ENCODE data around the gene ISLR2. TPM values are rescaled to one million over a fixed set of nuclear protein-coding genes. Genes with fewer than 3 reads are reported as not detected.
A peak's percentile ranks its signal among the peaks of the same experiment; 100 is the strongest.
"Not testable (repeated sequence)": the region's sequence is repeated elsewhere in the genome, so short reads cannot be mapped to it uniquely, and the experiment has no call there.

The ISLR2 gene, protein sequence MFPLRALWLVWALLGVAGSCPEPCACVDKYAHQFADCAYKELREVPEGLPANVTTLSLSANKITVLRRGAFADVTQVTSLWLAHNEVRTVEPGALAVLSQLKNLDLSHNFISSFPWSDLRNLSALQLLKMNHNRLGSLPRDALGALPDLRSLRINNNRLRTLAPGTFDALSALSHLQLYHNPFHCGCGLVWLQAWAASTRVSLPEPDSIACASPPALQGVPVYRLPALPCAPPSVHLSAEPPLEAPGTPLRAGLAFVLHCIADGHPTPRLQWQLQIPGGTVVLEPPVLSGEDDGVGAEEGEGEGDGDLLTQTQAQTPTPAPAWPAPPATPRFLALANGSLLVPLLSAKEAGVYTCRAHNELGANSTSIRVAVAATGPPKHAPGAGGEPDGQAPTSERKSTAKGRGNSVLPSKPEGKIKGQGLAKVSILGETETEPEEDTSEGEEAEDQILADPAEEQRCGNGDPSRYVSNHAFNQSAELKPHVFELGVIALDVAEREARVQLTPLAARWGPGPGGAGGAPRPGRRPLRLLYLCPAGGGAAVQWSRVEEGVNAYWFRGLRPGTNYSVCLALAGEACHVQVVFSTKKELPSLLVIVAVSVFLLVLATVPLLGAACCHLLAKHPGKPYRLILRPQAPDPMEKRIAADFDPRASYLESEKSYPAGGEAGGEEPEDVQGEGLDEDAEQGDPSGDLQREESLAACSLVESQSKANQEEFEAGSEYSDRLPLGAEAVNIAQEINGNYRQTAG
- not detected for total RNA-seq

DNA sequence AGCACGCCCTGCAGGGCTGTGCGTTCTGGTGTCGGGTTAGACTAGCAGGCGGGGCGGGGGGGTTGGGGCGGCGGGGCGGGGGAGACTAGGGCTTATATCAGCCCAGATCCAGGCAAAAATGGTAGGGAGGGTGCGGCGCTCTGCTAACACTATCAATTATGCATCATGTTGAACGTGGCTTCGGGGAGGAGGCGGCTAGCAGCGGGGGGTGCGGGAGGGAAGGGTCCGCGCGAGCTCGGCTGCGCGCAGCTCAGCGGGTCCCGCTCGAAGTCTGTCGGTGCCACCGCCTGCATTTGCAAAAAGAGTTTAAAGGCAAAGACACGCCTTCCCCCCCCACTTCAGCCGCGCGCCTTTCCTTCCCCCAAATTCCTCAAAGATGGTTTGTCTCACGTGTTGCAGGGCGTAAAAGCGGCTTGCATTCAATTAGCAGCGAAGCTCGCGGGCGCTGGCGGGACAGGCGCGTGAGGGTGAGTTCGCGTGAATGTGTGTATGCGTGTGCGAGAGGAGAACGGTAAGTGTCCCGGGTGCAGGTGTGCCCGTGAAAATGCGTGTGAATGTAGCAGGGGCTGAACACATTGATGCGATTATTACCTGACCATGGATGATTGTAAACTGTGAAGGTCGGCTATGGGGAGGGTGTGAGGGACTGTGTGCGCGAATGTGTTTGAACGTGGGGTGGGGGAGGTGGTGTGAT, at the start of gene ISLR2:
Gene ISLR2 (plus strand): TSS at position 432 of the 694 bp plus-strand sequence. CDS start 2,169 bp downstream, outside the sequence.
- no peak for ATAC-seq (ENCODE audit: low read depth)
- POLR2A ChIA-PET: interaction anchor here (0.7 kb wide), 1 partner anchor 1237 kb away, joined by 3 read pairs; no protein-coding TSS in a partner anchor
- peak; percentile 39 for DNase-seq
- Mint-ChIP-seq H3K27ac (peak within 1 kb of the TSS; percentile 77), H3K4me3 (no peak within 1 kb of the TSS), H3K36me3 (peaks cover 1% of the 10 kb centered on the region), H3K27me3 (peaks cover 82% of the 10 kb centered on the region), H3K4me1 (peaks cover 16% of the 10 kb centered on the region), H3K9me3 (no peaks in the 10 kb centered on the region)

DNA sequence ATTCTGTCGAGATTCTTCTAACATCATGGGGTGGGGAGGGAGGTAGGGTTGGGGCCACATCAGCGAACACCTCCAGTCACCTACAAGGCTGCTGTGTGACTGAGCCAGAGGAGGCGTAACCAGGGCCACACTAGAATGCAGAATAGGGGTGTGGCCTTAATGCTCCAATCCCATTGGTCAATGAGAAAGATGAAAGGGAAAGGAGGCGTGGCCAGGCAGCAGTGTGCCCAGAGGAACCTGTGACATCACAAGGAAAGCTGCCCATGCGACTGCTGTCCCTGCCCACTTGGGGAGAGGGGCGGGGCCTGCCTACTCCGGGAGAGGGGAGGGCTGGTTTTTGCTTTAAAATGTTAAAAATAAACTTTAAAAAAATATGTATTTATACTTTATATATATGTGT, 47.9 kb upstream of the ISLR2 start, which contains the start of gene GOLGA6A:
Gene GOLGA6A (minus strand): TSS at position 101 of the 400 bp plus-strand sequence. CDS start 41 bp downstream, at position 60.
- POLR2A ChIA-PET, H3K36me3 Mint-ChIP-seq, H3K9me3 Mint-ChIP-seq: not testable (repeated sequence)

DNA sequence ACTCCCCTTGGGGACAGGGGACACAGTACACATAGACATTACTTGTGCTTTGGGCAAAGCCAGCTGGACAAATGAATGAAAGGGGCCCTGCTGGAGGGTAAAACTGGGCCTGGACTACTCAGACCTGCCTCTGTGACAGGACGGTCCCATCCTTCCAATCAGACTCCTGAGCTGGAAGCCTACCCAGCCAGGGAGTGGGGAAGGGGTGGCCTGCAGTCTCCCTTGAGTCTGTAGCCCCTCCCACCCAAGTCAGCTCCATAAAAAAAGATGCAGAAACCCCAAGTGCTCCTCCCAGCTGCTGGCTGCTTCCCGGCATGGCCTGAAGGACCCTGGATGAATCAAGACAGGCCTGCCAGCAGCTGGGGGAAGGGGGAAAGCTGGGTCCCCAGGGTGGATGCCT, 35.8 kb upstream of the ISLR2 start:
- H3K4me3 Mint-ChIP-seq; ATAC-seq (ENCODE audit: low read depth); H3K27ac Mint-ChIP-seq; POLR2A ChIA-PET; H3K36me3 Mint-ChIP-seq; H3K4me1 Mint-ChIP-seq; DNase-seq; H3K27me3 Mint-ChIP-seq; H3K9me3 Mint-ChIP-seq: not testable (repeated sequence)

More for the DNA sequence above, 47.9 kb upstream of the ISLR2 start, which contains the start of gene GOLGA6A:
- not testable (repeated sequence) for H3K4me3 Mint-ChIP-seq; H3K27me3 Mint-ChIP-seq; DNase-seq; ATAC-seq (ENCODE audit: low read depth); H3K27ac Mint-ChIP-seq; H3K4me1 Mint-ChIP-seq

DNA sequence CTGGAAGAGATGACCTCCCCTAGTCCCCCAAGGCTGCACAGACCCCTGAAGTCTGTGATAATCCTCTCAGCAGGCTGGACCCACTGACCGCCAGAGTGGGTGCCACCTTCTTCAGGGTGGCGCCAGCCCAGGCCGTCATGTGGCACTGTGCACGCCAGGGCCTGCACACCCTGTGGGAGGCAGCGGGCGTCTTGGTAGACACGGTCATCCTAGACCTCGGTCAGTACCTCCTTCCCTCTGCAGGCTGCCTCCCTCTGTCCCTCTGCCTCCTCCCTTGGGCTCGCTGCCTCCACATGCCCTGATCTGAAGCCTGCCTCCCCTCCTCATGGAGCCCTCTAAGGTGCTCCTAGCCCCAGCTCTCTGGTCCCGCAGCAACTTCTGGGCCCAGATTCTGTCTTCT, 34.8 kb upstream of the ISLR2 start:
- DNase-seq; ATAC-seq (ENCODE audit: low read depth); H3K4me1 Mint-ChIP-seq; H3K36me3 Mint-ChIP-seq; POLR2A ChIA-PET; H3K4me3 Mint-ChIP-seq; H3K27ac Mint-ChIP-seq; H3K27me3 Mint-ChIP-seq; H3K9me3 Mint-ChIP-seq: not testable (repeated sequence)

DNA sequence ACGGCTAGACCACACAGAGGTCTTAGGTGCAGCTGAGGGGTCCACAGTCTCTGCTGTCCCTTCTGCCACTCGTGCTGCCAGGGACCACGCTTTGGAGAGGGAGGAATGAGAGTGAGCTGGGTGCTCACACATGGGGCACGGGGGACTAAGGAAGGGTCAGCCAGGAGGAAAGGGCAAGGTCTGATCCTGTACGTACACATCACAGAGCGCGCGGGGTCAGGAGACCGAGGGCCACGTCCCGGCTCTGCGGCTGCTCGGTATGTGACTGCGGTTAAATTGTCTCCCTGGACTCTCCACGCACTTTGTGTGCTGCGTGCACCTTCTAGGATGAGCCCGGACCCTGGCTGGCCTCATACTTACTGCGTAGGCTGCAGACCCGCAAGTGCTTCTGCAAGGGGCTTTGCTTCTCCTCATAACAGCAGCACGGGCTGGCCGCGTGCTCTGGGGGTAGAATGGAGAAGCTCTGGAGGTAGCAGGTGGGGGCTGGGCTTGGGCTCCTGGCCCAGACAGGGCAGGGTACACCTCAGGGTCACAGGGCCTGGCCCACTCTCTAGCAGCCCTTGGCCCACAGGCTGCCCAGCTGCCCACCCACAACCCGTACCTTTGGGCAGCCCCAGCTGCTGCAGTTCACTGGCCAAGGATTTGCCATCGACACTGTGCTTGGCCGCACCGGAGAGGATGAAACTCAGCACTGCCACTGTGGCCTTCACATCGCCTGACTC, 33.5 kb upstream of the ISLR2 start:
- H3K9me3 Mint-ChIP-seq; POLR2A ChIA-PET; H3K4me1 Mint-ChIP-seq; DNase-seq; H3K27me3 Mint-ChIP-seq; H3K27ac Mint-ChIP-seq; H3K4me3 Mint-ChIP-seq; ATAC-seq (ENCODE audit: low read depth); H3K36me3 Mint-ChIP-seq: not testable (repeated sequence)

DNA sequence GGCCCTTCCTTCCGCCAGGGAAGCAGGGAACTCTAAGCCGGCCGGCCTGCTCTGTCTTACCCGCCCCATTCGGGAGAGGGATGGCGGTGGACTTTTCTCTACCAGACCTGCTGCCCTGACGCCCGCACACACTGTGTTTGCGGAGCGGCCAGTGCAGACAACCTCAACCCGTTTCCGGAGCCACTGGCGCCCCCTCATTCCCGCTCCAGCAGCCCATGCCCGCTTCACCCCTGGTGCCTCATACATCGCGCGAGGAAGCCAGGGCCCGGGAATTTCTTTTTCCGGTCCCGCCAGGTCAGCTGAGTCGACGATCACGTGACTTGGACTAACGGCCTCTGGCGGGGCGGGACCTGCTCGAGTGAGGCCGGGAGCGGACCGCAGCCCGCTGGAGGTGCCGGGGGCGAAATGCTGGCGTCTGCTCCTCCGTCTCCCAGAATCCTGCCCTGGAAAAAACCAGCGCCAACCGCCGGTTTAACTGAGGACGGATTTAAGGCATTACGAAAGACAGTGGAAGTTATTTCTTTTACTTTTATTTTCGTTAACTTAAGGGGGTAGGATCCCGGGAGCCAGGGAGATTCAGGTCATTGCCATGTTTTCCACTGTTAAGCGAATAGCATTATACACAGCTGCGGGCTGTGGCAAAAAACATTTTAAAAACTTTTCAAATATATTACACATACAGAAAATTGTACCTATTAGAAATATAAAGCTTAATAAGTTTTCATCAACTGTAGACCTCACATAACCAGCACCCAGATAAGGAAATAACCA, 30.2 kb upstream of the ISLR2 start:
- H3K36me3 Mint-ChIP-seq, H3K27me3 Mint-ChIP-seq, H3K4me1 Mint-ChIP-seq, POLR2A ChIA-PET, H3K9me3 Mint-ChIP-seq: not testable (repeated sequence)
- Mint-ChIP-seq H3K4me3 (peak overlapping the region; percentile 85), H3K27ac (peak overlapping the region; percentile 88)
- peak; percentile 80 for ATAC-seq (ENCODE audit: low read depth)
- DNase-seq: peak; percentile 85

DNA sequence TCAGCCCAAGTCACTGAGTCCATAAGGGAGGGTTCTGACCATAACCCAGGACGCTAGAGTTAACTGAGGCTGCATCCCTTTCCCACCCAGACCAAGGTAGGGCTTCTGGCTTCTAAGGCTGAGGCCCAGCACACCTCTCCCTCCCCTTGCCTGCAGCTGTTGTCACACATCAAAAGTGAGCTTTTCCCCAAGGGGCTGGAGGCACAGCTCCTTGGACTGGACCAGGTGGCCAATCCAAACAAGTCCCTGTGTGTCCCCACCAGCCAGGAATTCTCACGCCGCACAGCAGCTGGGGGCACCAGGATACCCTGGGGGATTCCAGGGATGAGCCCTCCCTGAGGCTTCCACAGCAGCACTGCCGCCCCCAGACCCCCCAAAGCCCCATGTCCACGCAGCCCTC, 22.3 kb upstream of the ISLR2 start:
- Mint-ChIP-seq H3K4me1 (no peaks in the 10 kb centered on the region), H3K27me3 (peaks cover 4% of the 10 kb centered on the region), H3K4me3 (no peak overlapping the region), H3K27ac (no peak overlapping the region), H3K9me3 (no peaks in the 10 kb centered on the region), H3K36me3 (no peaks in the 10 kb centered on the region)
- no peak for ATAC-seq (ENCODE audit: low read depth)
- POLR2A ChIA-PET: no interaction called here
- no peak for DNase-seq

DNA sequence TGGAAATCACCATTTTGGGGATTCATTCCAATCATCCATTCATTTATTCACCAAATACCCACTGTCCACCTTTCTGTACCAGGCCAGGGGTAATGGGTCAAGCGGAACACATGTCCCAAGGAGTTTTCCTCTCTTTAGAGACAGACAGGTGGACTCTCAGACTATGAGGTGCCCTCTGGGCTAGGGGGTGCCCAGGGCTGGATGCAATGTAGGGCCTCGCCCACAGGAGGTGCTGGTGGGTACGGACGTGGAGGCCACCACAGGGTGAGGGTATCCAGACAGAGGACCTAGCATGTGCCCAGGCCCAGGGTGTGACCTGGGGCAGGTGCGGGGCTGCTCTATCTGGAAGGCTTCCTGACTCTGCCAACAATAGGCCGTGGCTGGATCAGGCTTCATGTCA, 21.8 kb upstream of the ISLR2 start:
- H3K27me3 Mint-ChIP-seq; H3K27ac Mint-ChIP-seq; DNase-seq; H3K9me3 Mint-ChIP-seq; H3K4me3 Mint-ChIP-seq; ATAC-seq (ENCODE audit: low read depth); H3K36me3 Mint-ChIP-seq; H3K4me1 Mint-ChIP-seq; POLR2A ChIA-PET: not testable (repeated sequence)

DNA sequence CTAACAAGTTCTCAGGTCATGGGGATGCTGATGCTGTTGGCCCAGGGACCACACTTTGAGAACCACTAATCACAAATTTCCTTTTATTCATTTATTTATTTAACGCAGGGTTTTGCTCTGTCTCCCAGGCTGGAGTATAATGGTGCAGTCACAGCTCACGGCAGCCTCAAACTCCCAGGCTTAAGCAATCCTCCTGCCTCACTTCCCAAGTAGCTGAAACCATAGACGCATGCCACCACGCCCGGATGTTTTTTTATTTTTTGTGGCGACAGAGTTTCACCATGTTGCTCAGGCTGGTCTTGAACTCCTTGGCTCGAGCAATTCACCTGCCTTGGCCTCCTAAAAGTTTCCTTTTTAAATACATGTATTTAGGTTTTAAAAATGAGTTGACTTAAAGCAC, 20.7 kb upstream of the ISLR2 start:
- no peak overlapping the region for H3K4me3 Mint-ChIP-seq
- H3K4me1 Mint-ChIP-seq: no peaks in the 10 kb centered on the region
- H3K9me3 Mint-ChIP-seq: no peaks in the 10 kb centered on the region
- H3K36me3 Mint-ChIP-seq: no peaks in the 10 kb centered on the region
- H3K27me3 Mint-ChIP-seq: peaks cover 7% of the 10 kb centered on the region
- ATAC-seq (ENCODE audit: low read depth): no peak
- POLR2A ChIA-PET: no interaction called here
- DNase-seq: no peak
- H3K27ac Mint-ChIP-seq: no peak overlapping the region

DNA sequence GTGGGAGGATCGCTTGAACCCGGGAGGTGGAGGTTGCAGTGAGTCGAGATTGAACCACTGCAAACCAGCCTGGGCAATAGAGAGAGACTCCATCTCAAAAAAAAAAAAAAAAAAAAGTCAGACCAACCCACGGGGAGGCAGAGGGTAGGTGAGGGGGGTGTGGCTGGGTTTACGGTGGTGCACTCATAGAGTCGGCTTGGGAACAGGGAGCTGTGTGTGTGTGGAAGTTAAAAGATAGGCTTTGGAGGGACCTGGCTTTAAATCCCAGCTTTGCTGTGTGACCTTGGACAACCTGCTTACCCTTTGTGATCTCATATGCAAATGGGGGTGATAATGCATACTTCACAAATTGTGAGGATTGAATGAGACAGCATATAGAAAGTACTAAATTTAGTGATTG, 10.0 kb upstream of the ISLR2 start:
- Mint-ChIP-seq H3K27me3 (peaks cover 28% of the 10 kb centered on the region), H3K4me1 (peaks cover 6% of the 10 kb centered on the region), H3K27ac (no peak overlapping the region), H3K4me3 (no peak overlapping the region), H3K9me3 (no peaks in the 10 kb centered on the region), H3K36me3 (no peaks in the 10 kb centered on the region)
- no peak for ATAC-seq (ENCODE audit: low read depth)
- POLR2A ChIA-PET: no interaction called here
- no peak for DNase-seq

DNA sequence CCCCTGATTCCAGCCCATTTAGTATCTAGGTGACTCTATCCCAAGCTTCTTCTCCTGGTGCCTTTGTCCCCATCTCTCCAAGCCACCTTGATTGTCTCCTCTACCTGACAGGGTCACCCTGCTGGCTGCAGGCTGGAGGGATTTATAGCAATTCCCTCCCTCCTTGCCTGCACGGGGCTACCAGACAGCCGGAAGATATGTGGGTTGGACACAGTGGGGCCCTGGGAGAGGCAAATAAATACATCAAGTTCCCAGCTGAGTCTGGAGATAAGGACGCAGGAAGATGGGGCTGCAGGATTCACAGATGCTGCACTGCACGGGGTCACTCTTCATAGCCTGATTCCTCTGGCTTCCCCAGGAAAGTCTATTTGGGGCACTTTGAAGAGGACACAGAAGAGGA, 9.3 kb upstream of the ISLR2 start:
- POLR2A ChIA-PET: no interaction called here
- no peak overlapping the region for H3K4me3 Mint-ChIP-seq
- H3K9me3 Mint-ChIP-seq: no peaks in the 10 kb centered on the region
- DNase-seq: no peak
- H3K27me3 Mint-ChIP-seq: peaks cover 30% of the 10 kb centered on the region
- no peak overlapping the region for H3K27ac Mint-ChIP-seq
- no peak for ATAC-seq (ENCODE audit: low read depth)
- no peaks in the 10 kb centered on the region for H3K36me3 Mint-ChIP-seq
- H3K4me1 Mint-ChIP-seq: peaks cover 6% of the 10 kb centered on the region

DNA sequence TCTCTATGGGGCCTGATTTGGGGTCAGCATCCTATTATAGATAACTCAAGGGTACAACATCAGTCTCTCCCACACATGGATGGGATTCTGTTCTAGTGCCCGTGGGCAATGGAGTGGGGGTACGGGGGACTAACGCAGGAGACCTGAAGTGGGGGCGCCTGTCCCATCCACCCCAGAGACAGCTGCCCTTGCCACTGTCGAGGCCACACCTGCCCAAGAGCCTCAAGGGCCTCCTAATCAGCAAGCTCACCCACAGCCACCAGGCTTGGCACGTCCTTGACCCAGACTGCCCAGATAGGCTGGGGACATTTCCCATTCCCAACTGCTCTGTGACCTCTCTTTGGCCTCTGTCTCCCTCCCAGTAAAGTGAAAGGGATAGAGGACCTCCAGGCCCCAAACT, 8.5 kb upstream of the ISLR2 start:
- Mint-ChIP-seq H3K27me3 (peaks cover 31% of the 10 kb centered on the region), H3K36me3 (no peaks in the 10 kb centered on the region), H3K9me3 (no peaks in the 10 kb centered on the region), H3K27ac (no peak overlapping the region), H3K4me1 (peaks cover 6% of the 10 kb centered on the region), H3K4me3 (no peak overlapping the region)
- POLR2A ChIA-PET: no interaction called here
- ATAC-seq (ENCODE audit: low read depth): no peak
- DNase-seq: no peak
